Measurements from ENCODE around the gene DNAJA2.
"Not testable (repeated sequence)": the region's sequence is repeated elsewhere in the genome, so short reads cannot be mapped to it uniquely, and the experiment has no call there.

DNAJA2 gene

DNA sequence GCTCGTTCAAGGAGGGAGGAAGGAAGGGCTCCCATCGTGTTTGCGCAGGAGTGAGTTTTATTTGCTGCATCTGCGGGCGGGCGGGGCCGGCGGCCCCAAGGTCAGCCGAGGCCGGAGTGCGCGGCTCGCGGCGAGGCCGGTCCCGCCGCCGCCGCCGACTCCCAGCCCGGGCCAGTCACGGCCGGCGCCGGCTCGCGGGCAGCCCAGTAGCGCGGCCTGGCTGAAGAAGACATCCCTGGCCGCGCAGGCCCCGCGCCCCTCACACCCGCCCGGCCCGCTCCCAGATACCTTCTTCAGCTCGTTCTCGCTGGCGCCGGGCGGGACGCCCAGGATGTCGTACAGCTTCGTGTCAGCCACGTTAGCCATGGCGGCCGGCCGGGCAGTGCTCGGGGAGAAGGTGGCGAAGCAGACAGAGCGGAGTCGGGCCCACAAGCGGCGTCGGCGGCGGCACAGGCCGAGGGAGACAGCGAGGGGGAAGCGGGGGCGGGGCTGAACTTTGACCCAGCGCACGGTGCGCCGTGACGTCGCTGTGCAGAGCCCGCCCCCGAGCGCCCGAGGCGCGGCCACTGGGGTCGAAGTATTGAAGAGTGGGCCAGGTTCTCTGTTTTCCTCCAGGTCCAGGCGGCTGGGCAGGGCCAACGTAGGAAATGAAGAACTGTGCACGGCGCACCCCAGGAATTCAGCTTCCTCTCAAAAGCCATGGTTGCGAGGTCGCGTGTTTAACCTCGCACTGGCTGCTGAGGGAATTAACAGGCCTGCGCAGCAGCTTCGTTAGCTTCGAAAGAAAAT, at the start of gene DNAJA2:
DNAJA2 (minus strand) TSS at position 468 of the 789 bp plus-strand sequence; CDS start at position 366, 102 bp downstream.
- peak; percentile 86 for DNase-seq

DNA sequence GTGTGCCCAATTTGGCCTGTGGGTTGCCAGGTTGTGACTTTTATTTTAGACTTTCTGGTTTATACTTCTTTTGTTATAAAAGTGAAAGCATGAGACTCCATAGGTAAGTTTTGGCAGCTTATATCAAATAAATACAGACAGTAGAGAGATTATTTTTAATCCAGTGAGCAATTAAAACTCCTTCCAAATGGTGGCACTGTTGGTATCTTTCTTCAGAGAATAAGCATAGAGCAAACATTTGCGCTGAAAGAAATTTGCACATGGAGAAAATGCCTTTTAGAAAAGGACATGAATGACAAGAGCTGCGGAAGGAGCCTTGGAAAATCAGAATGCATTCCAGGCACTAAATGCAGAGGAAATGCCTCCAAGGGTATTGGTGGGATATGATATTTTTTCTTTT, 46.1 kb upstream of the DNAJA2 start:
- DNase-seq = no peak

DNA sequence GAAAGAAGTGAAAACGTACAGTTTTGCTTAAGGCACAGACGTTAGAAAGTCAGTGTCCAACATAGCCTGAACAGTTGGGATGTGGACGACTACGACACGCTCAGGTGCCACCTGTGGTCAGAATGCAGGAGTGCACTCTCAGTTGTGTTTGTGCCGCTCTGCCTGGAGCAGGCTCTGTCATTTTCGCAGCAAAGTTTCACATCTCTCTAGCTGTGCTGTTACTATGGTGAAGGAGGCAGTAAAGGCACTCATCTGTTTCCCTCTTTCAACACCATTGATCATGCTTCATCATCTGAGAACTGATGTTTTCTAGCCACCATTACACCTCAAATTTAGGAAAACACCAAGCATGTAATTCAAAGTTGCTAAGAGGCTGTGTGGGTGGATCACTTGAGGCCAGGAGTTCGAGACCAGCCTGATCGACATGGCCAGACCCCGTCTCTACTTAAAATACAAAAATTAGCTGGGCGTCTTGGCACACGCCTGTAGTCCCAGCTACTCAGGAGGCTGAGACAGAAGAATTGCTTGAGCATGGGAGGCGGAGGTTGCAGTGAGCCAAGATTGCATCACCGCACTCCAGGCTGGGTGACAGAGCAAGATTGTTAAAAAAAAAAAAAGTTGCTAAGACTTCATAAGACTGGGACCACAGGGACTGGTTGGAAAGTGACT, 44.9 kb upstream of the DNAJA2 start:
- no peak for DNase-seq

DNA sequence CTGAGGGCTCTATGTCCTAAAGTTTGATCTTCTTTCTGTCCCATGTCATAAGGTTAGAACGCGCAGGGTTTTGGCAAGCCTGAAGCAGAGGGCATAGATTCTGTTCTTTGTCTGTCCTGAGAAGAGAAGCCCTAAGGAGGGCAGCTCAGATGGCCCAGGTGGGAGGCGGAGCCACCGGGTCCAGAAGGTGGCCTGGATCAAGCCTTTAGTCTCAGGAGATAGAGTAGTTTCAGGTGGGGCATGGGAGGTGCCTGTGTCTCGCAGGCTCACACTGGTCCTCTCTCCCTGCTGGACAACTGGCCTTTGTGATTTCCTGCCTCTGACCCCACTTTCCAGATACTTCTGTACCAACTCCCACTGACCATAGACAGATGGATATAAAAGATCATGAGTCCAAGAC, 44.2 kb upstream of the DNAJA2 start:
- no peak for DNase-seq

DNA sequence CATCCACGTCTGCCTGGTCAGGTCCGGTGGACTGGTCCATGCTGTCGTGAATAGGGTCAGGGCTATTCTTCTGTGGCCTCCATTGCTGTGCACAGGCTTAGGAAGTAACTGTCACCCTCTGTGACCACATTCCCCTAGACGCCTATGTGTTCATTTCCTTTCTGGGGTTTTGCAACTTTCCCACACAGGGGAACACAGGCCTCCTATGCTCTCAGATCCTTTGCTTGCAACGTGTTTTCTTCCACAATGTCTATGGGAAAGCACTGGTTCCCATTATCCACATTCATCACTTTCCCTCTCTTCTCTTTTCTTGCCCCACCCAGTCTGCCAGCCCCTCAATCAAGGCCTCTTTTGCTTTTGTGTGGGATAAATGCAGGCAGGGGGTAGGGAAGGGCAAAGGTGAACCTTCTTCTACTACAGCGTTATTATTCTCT, 43.2 kb upstream of the DNAJA2 start:
- no peak for DNase-seq

DNA sequence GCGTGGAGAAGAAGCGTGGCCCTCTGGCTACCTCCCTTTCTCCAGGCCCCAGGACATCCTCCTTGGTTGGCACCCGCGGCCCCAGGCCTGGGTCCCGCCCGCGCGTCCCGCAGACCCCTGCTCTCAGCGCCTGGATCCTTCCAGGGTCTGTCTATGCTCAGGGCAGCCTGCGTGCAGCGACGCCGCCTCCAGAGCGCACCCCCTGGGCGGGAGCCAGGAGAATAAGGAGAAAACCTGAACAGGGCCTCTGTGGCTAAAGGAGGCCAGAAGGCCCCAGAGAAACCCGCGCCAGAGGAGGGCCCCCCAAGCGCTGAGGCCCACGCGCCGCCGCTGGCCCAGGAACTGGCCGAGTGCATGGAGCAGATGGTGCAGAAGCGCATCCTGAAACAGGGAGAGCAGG, 40.4 kb upstream of the DNAJA2 start:
- no peak for DNase-seq

DNA sequence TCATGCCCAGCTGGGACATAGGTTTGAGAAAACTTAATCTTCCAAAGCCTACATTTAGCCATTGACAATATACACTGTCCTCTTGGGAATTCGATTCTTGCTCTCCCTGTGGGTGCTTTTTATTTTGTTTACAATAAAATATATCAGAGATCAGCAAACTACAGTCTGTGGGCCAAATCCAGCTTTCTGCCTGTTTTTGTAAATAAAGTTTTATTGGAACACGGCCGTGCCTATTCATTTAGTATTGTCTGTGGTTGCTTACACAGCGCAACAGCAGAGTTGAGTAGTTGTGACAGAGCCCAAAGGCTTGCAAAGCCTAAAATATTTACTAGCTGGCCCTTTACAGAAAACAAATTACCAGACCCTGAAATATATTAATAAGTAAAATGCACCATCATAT, 39.7 kb upstream of the DNAJA2 start:
- DNase-seq = no peak

DNA sequence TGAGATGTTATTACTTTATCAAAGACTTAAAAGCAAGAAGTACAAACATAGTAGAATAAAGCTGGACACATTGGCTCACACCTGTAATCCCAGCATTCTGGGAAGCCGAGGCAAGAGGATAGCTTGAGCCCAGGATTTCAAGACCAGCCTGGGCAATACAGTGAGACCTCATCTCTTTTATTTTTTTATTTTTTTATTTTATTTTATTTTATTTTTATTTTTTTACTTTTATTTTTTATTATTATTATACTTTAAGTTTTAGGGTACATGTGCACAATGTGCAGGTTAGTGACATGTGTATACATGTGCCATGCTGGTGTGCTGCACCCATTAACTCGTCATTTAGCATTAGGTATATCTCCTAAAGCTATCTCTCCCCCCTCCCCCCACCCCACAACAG, 37.3 kb upstream of the DNAJA2 start:
- DNase-seq = not testable (repeated sequence)

DNA sequence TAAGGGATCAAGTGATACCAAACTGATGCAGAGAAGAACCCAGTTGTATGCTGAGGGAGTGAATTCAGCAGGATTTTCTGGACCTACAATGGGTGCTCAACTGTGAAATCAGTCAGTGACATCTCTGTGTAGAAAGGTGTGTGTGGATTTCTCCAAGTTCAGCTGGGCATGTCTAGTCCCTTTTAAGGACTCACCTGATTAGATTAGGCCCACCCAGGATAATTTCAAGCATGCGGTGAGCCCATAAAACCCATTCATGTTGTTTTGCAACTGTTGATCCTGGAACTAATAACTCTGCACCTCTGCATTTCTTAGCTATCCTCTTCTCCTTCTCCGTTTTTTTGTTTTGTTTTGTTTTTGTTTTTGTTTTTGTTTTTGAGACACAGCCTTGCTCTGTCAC, 35.1 kb upstream of the DNAJA2 start:
- DNase-seq = no peak

DNA sequence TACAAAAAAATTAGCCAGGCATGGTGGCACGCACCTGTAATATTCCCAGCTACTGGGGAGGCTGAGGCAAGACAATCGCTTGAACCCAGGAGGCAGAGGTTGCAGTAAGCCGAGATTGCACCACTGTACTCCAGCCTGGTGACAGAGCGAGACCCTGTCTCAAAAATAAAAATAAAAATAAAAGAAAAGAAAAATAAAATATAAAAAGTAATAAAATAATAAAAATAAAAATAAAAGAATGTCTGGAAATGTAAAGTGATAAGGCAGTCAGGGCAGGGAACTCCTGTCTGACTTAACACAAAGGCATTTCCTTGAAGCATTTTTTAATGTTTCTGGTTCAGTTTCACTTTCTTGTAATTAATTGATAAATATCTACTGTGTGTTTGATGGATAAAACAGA, 34.7 kb upstream of the DNAJA2 start:
- no peak for DNase-seq

DNA sequence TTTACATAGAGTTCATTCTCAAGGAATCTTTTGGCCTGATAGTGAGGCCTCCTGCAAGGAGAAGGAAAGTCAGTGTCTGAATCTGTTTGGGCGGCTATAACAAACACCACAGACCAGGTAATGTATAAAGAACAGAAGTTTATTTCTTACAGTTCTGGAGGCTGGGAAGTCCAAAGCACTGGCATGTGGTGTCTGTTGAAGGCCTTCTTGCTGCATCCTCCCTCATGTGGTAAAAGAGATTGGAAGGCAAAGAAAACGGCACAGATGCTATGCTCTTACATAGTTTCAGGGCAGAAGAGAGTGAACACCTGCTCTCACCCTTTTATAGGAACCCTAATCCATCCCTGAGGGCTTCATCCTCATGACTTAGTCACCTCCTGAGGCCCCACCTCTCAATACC, 31.2 kb upstream of the DNAJA2 start:
- DNase-seq = no peak

DNA sequence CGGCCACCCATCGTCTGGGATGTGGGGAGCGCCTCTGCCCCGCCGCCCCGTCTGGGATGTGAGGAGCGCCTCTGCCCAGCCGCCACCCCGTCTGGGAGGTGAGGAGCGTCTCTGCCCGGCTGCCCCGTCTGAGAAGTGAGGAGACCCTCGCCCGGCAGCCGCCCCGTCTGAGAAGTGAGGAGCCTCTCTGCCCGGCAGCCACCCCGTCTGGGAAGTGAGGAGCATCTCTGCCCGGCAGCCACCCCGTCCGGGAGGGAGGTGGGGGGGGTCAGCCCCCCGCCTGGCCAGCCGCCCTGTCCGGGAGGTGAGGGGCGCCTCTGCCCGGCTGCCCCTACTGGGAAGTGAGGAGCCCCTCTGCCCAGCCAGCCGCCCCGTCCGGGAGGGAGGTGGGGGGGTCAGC, 26.6 kb upstream of the DNAJA2 start:
- not testable (repeated sequence) for DNase-seq

DNA sequence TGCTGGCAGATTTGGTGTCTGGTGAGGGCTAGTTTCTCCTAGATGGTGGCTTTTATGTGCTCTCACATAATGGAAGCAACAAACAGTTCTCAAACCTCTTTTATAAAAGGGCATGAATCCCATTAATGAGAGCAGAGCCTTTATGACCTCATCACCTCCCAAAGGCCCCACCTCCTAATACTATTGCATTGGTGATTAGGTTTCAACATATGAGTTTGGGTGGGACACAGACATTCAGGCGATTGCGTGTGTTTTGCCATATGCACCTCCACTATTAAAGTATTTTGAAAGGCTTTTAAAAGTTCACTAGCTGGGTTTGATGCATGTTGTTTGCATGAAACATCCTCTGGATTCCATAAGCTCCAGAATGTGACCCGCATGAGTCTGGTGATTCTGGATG, 24.4 kb upstream of the DNAJA2 start:
- no peak for DNase-seq

DNA sequence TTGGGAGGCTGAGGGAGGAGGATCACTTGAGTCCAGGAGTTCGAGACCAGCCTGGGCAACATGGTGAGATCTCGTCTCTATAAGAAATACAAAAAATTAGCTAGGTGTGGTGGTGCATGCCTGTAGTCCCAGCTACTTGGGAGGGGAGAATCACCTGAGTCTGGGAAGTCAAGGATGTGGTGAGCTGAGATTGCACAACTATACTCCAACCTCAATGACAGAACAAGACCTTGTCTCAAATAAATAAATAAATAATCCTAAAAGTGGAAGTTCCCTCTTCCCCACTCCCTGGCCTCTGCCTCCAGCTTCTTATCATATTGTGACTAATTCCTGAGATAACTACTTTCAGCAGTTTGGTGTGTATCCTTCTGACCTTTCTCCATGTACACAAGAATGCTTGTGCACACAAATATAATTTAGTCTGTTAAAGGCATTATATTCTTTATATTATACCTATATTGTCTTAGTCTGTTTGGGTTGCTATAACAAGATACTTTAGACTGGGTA, 23.5 kb upstream of the DNAJA2 start:
- no peak for DNase-seq

DNA sequence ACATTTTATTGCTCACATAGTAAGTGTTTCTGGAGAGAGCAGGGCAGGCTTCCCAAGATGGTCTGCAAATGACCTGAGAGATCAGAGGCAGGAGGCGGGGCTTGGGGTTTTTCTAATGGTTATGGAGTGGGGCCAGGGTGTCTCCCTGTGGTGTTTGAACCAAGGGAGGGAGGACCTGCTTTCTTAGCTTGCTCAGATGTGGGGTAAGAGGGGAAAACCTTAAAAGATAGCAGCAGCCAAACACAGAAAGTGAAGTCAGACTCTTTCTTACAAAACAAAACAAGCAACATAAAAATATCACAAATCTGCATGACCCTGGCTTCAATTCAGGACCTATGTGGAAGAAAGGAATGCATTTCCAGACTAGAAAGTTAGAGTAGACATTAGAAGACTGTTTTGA, 22.9 kb upstream of the DNAJA2 start:
- no peak for DNase-seq

DNA sequence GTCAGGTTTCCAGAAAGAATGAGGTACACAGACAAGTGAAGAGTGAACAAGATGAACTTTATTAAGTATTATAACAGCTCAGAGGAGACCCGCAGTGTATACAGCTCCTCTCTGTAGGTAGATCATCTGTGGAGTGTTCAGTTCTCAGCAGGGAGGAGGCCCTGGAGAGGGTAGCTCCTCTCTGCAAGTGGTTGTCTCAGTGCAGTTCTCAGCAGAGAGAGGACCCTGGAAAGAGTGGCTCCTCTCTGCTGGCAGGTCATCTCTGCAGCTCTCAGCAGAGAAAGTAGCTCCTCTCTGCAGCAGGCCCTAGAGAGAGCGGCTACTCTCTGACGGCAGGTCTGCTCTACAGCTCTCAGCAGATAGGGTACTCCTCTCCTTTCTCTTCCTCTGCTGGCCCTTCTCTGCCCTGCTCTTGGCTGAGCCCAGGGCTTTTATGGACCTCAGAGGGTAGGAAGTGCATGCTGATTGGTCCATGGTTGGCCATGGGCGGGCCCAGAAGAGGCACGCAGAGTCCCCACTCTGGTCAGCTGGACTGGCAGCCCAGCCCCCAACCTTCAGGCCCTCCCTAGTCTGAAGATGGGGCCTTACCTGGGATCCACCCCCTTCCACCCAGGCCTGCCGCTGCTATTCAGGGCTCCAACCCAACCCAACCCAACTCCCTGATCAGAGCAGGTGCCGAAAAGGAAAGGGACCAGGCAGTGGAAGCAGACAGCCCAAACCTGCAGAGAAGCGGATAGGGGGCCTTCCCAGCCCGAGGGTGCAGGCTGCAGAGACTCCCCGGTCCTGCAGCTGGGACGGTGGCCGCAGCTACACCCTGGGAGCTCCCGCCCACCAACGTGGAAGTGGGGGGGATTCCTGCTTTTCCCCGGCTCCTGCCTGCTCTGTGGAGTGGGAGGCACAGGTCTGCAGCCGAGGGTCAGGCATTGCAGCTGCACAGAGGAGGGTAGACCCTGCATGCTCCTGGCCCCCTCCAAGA, 18.5 kb upstream of the DNAJA2 start:
- no peak for DNase-seq

DNA sequence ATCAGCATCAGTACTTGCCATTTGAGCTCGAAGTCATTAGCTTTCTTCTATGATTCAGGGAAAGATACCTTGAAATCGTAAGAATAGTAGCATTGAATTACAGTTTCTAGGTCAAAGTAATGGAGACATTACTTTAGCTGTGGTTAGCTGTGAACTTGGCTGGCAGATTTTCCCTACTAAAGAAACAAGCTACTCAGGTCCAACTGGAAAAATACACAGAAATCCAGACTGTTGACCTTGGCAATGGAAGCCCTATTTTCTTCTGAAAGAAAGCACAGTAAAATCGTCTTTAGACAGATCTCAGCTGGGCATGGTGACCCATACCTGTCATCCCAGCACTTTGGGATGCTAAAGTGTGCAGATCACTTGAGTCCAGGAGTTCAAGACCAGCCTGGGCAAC, 13.4 kb upstream of the DNAJA2 start:
- no peak for DNase-seq

DNA sequence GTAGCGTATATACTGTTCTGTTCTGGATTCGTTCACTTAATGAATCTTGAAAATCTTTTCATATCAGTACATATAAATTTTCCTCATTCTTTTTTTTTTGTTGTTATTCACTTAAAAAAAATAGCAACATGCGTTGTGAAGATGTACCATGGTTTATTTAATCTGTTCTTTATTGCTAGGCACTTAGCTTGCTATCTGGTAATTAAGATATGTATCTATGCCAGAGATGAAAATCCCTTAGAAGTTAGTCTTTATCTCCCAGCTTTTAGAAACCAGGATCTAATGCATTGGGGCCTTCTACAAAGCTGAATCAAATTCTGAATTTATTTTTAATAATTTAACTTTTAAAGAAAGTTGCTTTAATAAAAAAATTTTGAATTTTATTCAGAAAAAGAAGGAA, 13.0 kb upstream of the DNAJA2 start:
- no peak for DNase-seq

DNA sequence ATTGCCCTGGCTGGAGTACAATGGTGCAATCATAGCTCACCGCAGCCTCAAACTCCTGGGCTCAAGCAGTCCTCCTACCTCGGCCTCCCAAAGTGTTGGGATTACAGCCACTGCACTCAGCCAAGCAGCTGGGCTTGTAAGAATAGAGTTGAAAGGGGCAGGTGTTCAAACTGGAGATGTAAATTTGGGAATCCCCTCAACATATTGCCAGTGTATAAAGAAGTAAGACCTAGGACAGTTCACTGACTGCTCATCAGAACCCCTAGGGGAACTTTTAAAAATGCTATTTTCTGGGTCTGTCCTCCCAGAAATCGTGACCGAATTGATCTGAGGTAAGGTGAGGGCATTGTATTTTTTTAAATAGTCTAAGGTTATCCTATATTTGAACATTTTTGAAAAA, 8.9 kb upstream of the DNAJA2 start:
- no peak for DNase-seq

DNA sequence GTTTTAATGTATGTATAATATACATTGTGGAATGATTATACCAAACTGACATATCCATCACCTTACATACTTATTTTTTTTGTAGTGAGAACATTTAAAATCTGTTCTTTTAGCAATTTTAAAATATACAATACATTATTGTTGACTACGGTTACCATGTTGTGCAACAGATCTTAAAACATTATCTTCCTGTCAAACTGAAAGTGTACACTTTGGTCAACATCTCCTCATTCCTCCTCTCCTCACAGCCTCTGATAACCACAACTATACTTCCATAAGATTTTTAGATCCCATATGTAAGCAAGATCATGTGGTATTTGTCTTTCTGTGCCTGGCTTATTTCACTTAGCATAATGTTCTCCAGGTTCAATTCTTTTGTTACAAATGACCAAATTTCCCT, 7.5 kb upstream of the DNAJA2 start:
- DNase-seq = no peak

DNA sequence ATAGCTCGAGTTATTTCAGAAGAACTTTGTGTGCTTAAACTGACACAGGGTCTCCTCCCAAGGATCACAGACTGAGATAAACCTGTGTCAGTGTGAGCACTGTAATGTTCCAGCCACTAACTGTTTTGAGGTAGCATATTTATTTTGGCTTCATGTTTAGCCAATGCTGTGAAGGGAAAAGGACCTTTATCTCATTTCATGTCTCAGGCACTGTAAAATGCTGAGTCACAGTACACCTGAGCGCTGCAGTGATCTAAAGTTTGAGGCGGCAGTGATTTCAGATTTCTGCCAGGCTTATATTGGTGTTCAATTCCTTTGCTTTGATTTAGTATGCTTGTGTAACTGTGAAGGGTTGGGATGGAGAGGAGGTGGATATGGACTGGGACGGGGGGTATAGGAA, 3.1 kb upstream of the DNAJA2 start:
- no peak for DNase-seq

DNA sequence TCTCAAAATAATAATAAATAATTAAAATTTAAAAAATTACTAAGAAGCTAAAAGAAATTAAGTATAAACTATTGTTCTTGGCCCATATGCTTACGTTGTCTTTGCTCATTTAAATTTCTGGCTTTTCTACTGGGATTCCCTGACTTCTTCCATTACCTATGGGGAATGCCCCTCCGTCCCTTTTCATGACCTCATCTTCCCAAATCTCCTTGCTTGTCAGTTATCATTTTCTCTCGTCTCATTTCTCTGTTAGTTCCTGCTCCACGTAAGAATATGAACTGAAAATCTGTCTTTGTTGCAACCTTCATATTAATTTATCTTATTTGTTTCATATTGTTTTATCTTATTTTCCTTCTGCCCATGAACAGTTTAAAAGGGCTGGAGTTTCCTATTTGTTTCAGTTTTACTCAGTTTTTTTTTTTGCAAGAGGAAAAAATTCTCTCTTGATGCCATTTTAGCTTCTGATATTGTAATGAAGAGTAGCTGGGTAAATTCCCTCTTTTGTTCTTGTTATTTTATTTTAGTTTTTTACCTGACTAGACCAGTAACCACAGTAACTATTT, 2.5 kb upstream of the DNAJA2 start:
- no peak for DNase-seq

DNA sequence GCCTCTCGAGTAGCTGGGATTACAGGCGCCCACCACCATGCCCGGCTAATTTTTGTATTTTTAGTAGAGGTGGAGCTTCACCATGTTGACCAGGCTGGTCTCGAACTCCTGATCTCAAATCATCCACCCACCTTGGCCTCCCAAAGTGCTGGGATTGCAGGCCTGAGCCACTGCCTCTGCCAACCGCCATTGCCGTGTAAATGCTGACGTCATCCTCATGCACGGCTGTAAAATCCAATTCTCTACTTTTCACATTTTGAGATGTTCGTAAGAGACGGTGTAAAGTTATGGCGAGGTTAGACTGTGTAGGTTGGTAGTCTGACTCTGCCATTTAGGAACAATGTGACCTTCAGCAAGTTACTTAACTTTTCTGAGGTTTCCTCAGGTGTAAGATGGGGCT, 1.7 kb upstream of the DNAJA2 start:
- no peak for DNase-seq

Data from NCI-H1436 (cell line).